Measurements from ENCODE around the gene ARHGAP25.

DNA sequence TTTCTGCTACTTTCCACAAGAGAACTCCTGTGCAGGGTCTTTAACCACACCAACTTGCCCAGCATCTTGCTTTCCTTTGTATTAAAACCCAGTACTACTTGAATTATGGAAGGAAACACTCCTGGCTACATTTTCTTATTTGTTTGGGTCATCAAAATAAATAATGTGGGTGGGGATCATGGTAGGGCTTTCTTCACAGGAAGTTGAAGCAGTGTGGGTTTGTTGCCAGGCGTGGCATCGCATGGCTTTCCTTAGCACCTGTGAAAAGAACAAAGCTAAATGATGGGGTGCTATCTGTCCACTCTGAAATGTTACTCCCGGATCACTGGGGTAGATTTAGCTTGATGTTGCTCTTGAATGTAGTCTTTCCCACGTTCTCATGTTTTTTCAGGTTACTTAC is 18.7 kb downstream of the ARHGAP25 start:
- TF ChIP-seq POLR2A (IDR thresholded peaks at IDR 0.05) = no peak
- TF ChIP-seq, protein P1, sequence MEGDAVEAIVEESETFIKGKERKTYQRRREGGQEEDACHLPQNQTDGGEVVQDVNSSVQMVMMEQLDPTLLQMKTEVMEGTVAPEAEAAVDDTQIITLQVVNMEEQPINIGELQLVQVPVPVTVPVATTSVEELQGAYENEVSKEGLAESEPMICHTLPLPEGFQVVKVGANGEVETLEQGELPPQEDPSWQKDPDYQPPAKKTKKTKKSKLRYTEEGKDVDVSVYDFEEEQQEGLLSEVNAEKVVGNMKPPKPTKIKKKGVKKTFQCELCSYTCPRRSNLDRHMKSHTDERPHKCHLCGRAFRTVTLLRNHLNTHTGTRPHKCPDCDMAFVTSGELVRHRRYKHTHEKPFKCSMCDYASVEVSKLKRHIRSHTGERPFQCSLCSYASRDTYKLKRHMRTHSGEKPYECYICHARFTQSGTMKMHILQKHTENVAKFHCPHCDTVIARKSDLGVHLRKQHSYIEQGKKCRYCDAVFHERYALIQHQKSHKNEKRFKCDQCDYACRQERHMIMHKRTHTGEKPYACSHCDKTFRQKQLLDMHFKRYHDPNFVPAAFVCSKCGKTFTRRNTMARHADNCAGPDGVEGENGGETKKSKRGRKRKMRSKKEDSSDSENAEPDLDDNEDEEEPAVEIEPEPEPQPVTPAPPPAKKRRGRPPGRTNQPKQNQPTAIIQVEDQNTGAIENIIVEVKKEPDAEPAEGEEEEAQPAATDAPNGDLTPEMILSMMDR (IDR thresholded peaks at IDR 0.05) = no peak

Data from vagina (tissue), 2 donors.